DND-41 (cell line): Measurements from ENCODE around the gene CAPN12.

ENCODE experiments used
- ATAC-seq: fragments of 200-7000 bp; cut with Tn5 transposase; 3 replicates; pipeline ENCODE4 v1.9.1; 2021; ENCODE audit warnings: low read depth; ENCODE audit not compliant: insufficient read depth
- DNase-seq: peaks from one replicate; pipeline ENCODE4 v3.0.0-alpha.2; 2020
- H2AFZ ChIP-seq: 2 replicates; pipeline ENCODE4 v1.6.0; 2012; ENCODE audit warnings: low read depth, low read length
- H3K27ac ChIP-seq: 2 replicates; pipeline ENCODE4 v1.5.1; 2012; ENCODE audit warnings: low read length, inconsistent platforms
- H3K27me3 ChIP-seq: fragments of 200-600 bp; sonication (generic); 2 replicates; pipeline ENCODE4 v1.6.0; 2012; ENCODE audit warnings: low read length, mild to moderate bottlenecking, inconsistent platforms; ENCODE audit not compliant: insufficient read depth, poor library complexity
- H3K36me3 ChIP-seq: 2 replicates; pipeline ENCODE4 v1.5.1; 2012; ENCODE audit warnings: low read length, inconsistent platforms; ENCODE audit not compliant: insufficient read depth
- H3K4me1 ChIP-seq: 2 replicates; pipeline ENCODE4 v1.5.1; 2012; ENCODE audit warnings: mild to moderate bottlenecking, low read length; ENCODE audit not compliant: insufficient read depth
- H3K4me2 ChIP-seq: 2 replicates; pipeline ENCODE4 v1.6.0; 2012; ENCODE audit warnings: mild to moderate bottlenecking, moderate library complexity, low read length, inconsistent platforms; ENCODE audit not compliant: insufficient read depth
- H3K4me3 ChIP-seq, 2 experiments: fragments of 200-600 bp in 1 of 2; shearing (Covaris generic) in 1 of 2; 2 replicates each; pipeline ENCODE4 v1.5.1; 2012 to 2016; ENCODE audit warnings: inconsistent platforms in 2 of 2, low read length in 2 of 2, mild to moderate bottlenecking in 2 of 2, low read depth in 1 of 2, moderate library complexity in 1 of 2
- H3K79me2 ChIP-seq: 2 replicates; pipeline ENCODE4 v1.6.0; 2012; ENCODE audit warnings: low read length, inconsistent platforms; ENCODE audit not compliant: insufficient read depth
- H3K9ac ChIP-seq: 2 replicates; pipeline ENCODE4 v1.6.0; 2012; ENCODE audit warnings: low read depth, mild to moderate bottlenecking, inconsistent platforms, low read length, moderate library complexity
- H3K9me3 ChIP-seq: 2 replicates; pipeline ENCODE4 v1.5.1; 2012; ENCODE audit warnings: low read length, moderate library complexity, mild to moderate bottlenecking, inconsistent platforms; ENCODE audit not compliant: insufficient read depth, severe bottlenecking
- H4K20me1 ChIP-seq: 2 replicates; pipeline ENCODE4 v1.6.0; 2012; ENCODE audit warnings: low read length; ENCODE audit not compliant: insufficient read depth
- EZH2 ChIP-seq: IDR thresholded peaks from 3 replicates; pipeline ENCODE4 v1.6.1; 2012; ENCODE audit warnings: borderline replicate concordance, low read depth, mild to moderate bottlenecking, moderate library complexity, low read length, inconsistent platforms; ENCODE audit not compliant: severe bottlenecking
- TF ChIP-seq, protein P1 (sequence below): IDR thresholded peaks from 2 replicates; pipeline ENCODE4 v1.5.1; 2012; ENCODE audit warnings: borderline replicate concordance, low read length, moderate library complexity, mild to moderate bottlenecking; ENCODE audit not compliant: poor library complexity, severe bottlenecking; ENCODE audit errors: extremely low read depth

The CAPN12 gene

DNA sequence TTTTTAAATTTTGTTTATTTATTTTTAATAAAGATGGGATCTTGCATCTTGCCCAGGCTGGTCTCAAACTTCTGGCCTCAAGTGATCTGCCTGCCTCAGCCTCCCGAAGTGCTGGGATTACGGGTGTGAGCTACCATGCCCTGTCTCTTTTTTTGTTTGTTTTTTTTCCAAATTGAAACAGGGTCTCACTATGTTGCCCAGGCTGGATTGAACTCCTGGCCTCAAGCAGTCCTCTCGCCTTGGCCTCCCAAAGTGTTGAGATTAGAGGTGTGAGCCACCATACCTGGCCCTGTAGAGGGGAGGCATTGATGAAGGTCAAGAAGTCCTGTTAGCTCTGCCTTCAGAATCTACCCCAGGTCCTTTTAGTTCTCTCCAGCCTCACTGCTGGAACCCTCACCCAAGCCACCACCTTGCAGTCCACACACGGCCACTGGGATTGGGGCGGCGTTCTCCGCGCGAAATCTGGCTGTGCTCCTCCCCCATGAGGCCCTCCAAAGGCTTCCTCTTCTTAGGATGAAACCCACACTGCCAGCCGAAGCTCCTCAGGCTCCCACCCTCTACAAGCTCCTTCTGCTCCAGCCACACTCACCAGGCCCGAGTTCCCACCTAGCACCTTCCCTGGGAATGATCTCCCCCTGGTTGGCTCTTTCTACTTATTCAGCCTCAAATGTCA, 61.9 kb downstream of the CAPN12 start:
- DNase-seq (no peak), ATAC-seq (no peak)
- Histone ChIP-seq H2AFZ (no peak overlapping the region), H3K27me3 (no peaks in the 10 kb centered on the region), H4K20me1 (peaks cover 92% of the 10 kb centered on the region), H3K79me2 (peaks cover 96% of the 10 kb centered on the region), H3K36me3 (peaks cover 12% of the 10 kb centered on the region), H3K4me1 (peaks cover 26% of the 10 kb centered on the region), H3K9ac (no peak overlapping the region), H3K4me3 (no peak overlapping the region), H3K9me3 (no peaks in the 10 kb centered on the region), H3K27ac (no peak overlapping the region), H3K4me2 (no peak overlapping the region)
- TF ChIP-seq EZH2, result no peak
- TF ChIP-seq, protein P1, sequence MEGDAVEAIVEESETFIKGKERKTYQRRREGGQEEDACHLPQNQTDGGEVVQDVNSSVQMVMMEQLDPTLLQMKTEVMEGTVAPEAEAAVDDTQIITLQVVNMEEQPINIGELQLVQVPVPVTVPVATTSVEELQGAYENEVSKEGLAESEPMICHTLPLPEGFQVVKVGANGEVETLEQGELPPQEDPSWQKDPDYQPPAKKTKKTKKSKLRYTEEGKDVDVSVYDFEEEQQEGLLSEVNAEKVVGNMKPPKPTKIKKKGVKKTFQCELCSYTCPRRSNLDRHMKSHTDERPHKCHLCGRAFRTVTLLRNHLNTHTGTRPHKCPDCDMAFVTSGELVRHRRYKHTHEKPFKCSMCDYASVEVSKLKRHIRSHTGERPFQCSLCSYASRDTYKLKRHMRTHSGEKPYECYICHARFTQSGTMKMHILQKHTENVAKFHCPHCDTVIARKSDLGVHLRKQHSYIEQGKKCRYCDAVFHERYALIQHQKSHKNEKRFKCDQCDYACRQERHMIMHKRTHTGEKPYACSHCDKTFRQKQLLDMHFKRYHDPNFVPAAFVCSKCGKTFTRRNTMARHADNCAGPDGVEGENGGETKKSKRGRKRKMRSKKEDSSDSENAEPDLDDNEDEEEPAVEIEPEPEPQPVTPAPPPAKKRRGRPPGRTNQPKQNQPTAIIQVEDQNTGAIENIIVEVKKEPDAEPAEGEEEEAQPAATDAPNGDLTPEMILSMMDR, result no peak
